ENCODE data around the gene CDK4. TPM values are rescaled to one million over a fixed set of nuclear protein-coding genes. Genes with fewer than 3 reads are reported as not detected.

CDK4 gene
- total and polyA plus RNA-seq, 4 experiments from 2014 or later: 44.4 to 99.7 (median 66.7) TPM

- peak overlapping the region; percentile 52 for H3K27ac ChIP-seq (ENCODE audit: low read depth, low read length)
- DNase-seq: no peak
- H3K4me3 ChIP-seq (ENCODE audit: low read length in 2 of 2): no peak overlapping the region
- H3K27me3 ChIP-seq (ENCODE audit: insufficient read depth, low read length): no peaks in the 10 kb centered on the region
- H3K9me3 ChIP-seq (ENCODE audit: control insufficient read depth in 1 of 2, low read length in 2 of 2): no peaks in the 10 kb centered on the region
- H3K36me3 ChIP-seq (ENCODE audit: insufficient read depth, low read length): peaks cover under 1% of the 10 kb centered on the region
- peaks cover 42 to 67% (median 54%) of the 10 kb centered on the region in 4 donors for H3K4me1 Mint-ChIP-seq
- intact Hi-C loops (cut with micrococcal nuclease): no loop called here
- POLR2A ChIA-PET (ENCODE audit: partially characterized antibody): interaction anchor here (0.6 to 7.0 kb wide), 6 partner anchors 14 to 124 kb away, joined by 3 to 45 read pairs (median 10); partner anchors contain the start of genes CYP27B1, MARCHF9 and TSPAN31
- peaks cover 0 to 4% (median 0%) of the 10 kb centered on the region in 8 donors for H3K9me3 Mint-ChIP-seq
- H3K4me3 Mint-ChIP-seq: peak overlapping the region in 6 of 8 donors; percentile 21 to 100 (median 76)
- peaks cover 59% of the 10 kb centered on the region for H3K4me1 ChIP-seq (ENCODE audit: insufficient read depth, low read length)
- CTCF ChIA-PET (ENCODE audit: partially characterized antibody): interaction anchor here (1.1 to 7.8 kb wide), 9 partner anchors 7 to 124 kb away, joined by 3 to 64 read pairs (median 17); partner anchors contain the start of genes CTDSP2, CYP27B1, EEF1AKMT3 and METTL1
- no peaks in the 10 kb centered on the region for H3K27me3 Mint-ChIP-seq
- peak overlapping the region; percentile 93 to 100 (median 99) for H3K27ac Mint-ChIP-seq
- H3K36me3 Mint-ChIP-seq: peaks cover 9 to 17% of the 10 kb centered on the region in 2 donors
Observed at GRCh38 chr12:57780284-57780897, 28.3 kb upstream of the CDK4 start.

GRCh38 chr12:57779736-57780135, 27.6 kb upstream of the CDK4 start:
- Histone ChIP-seq H3K9me3 (ENCODE audit: control insufficient read depth in 1 of 2, low read length in 2 of 2) (no peaks in the 10 kb centered on the region), H3K27ac (ENCODE audit: low read depth, low read length) (peak overlapping the region; percentile 52), H3K4me3 (ENCODE audit: low read length in 2 of 2) (no peak overlapping the region), H3K36me3 (ENCODE audit: insufficient read depth, low read length) (no peaks in the 10 kb centered on the region), H3K27me3 (ENCODE audit: insufficient read depth, low read length) (no peaks in the 10 kb centered on the region), H3K4me1 (ENCODE audit: insufficient read depth, low read length) (peaks cover 59% of the 10 kb centered on the region)
- intact Hi-C loops (cut with micrococcal nuclease): no loop called here
- Mint-ChIP-seq H3K4me1 (peaks cover 42 to 67% (median 54%) of the 10 kb centered on the region in 4 donors), H3K36me3 (peaks cover 9 to 17% of the 10 kb centered on the region in 2 donors), H3K27ac (peak overlapping the region; percentile 76 to 99 (median 91)), H3K27me3 (no peaks in the 10 kb centered on the region), H3K4me3 (peak overlapping the region in 4 of 8 donors; percentile 10 to 51 (median 27)), H3K9me3 (peaks cover 0 to 4% (median 0%) of the 10 kb centered on the region in 8 donors)
- CTCF ChIA-PET (ENCODE audit: partially characterized antibody): interaction anchor here (0.8 to 7.8 kb wide), 9 partner anchors 13 to 125 kb away, joined by 3 to 64 read pairs (median 6); partner anchors contain the start of genes AVIL and CYP27B1
- DNase-seq: no peak
- POLR2A ChIA-PET (ENCODE audit: partially characterized antibody): interaction anchor here (0.6 to 7.0 kb wide), 5 partner anchors 14 to 125 kb away, joined by 3 to 45 read pairs (median 12); partner anchors contain the start of genes CDK4, CYP27B1 and MARCHF9

DNA sequence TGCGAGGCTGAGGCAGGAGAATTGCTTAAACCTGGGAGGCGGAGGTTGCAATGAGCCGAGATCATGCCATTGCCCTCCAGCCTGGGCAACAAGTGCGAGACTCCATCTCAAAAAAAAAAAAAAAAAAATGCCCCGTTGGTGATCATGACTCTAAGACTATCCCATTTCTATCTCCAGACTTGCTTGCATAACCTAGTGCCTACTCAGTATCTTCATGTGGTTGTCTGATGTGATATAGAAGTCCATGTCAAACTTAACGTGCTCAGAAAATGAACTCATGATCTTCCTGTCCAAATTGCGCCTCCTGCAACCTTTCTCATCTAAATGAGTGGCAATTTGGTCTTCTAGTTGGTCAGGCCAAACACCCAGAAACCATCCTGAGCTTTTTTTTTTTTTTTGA, 25.8 kb upstream of the CDK4 start:
- Mint-ChIP-seq H3K27me3 (no peaks in the 10 kb centered on the region), H3K36me3 (peaks cover 9 to 10% of the 10 kb centered on the region in 2 donors), H3K9me3 (peaks cover 0 to 4% (median 0%) of the 10 kb centered on the region in 8 donors), H3K4me3 (peak overlapping the region in 2 of 8 donors; percentile 36 to 52), H3K27ac (peak overlapping the region in 4 of 7 donors; percentile 21 to 83 (median 40)), H3K4me1 (peaks cover 36 to 64% (median 48%) of the 10 kb centered on the region in 4 donors)
- CTCF ChIA-PET (ENCODE audit: partially characterized antibody): interaction anchor here (1.2 to 7.8 kb wide), 6 partner anchors 12 to 128 kb away, joined by 3 to 64 read pairs (median 6); no protein-coding TSS in a partner anchor
- H3K4me3 ChIP-seq (ENCODE audit: low read length in 2 of 2): no peak overlapping the region
- no peak for DNase-seq
- H3K36me3 ChIP-seq (ENCODE audit: insufficient read depth, low read length): no peaks in the 10 kb centered on the region
- H3K27ac ChIP-seq (ENCODE audit: low read depth, low read length): no peak overlapping the region
- peaks cover 54% of the 10 kb centered on the region for H3K4me1 ChIP-seq (ENCODE audit: insufficient read depth, low read length)
- no peaks in the 10 kb centered on the region for H3K27me3 ChIP-seq (ENCODE audit: insufficient read depth, low read length)
- intact Hi-C loops (cut with micrococcal nuclease): no loop called here
- no peaks in the 10 kb centered on the region for H3K9me3 ChIP-seq (ENCODE audit: control insufficient read depth in 1 of 2, low read length in 2 of 2)
- POLR2A ChIA-PET (ENCODE audit: partially characterized antibody): interaction anchor here (1.3 kb wide), 1 partner anchor 21 kb away, joined by 3 read pairs; no protein-coding TSS in a partner anchor

DNA sequence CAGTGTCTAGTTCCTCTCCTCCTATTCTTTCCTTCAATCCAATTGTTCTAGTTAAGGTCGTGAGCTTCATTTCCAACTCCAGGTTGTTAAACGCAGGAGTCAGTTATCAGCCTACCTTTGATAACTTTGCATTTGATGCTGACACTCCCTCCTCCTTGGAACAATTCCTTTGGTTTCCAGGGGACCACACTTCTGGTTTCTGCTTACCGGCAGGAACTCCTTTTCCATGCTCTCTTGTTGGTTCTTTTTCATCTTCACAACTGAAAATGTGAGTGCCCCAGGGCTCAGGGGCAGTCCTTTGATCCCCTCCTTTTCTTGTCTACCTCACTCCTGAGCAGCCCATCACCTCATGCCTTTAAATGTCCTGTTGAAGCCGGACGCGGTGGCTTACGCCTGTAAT, 25.3 kb upstream of the CDK4 start:
- H3K27ac Mint-ChIP-seq: peak overlapping the region in 1 of 7 donors; percentile 35
- Histone ChIP-seq H3K4me1 (ENCODE audit: insufficient read depth, low read length) (peaks cover 57% of the 10 kb centered on the region), H3K4me3 (ENCODE audit: low read length in 2 of 2) (no peak overlapping the region), H3K9me3 (ENCODE audit: control insufficient read depth in 1 of 2, low read length in 2 of 2) (no peaks in the 10 kb centered on the region), H3K36me3 (ENCODE audit: insufficient read depth, low read length) (no peaks in the 10 kb centered on the region), H3K27me3 (ENCODE audit: insufficient read depth, low read length) (no peaks in the 10 kb centered on the region), H3K27ac (ENCODE audit: low read depth, low read length) (no peak overlapping the region)
- ChIA-PET CTCF (ENCODE audit: partially characterized antibody) (interaction anchor here (0.7 to 1.5 kb wide), 2 partner anchors 18 to 21 kb away, joined by 3 to 6 read pairs; no protein-coding TSS in a partner anchor), POLR2A (ENCODE audit: partially characterized antibody) (no interaction called here)
- intact Hi-C loops (cut with micrococcal nuclease): no loop called here
- DNase-seq: no peak
- H3K36me3 Mint-ChIP-seq: peaks cover 6 to 9% of the 10 kb centered on the region in 2 donors
- H3K27me3 Mint-ChIP-seq: no peaks in the 10 kb centered on the region
- no peak overlapping the region for H3K4me3 Mint-ChIP-seq
- no peaks in the 10 kb centered on the region for H3K9me3 Mint-ChIP-seq
- H3K4me1 Mint-ChIP-seq: peaks cover 33 to 61% (median 45%) of the 10 kb centered on the region in 4 donors

GRCh38 chr12:57776247-57776587, 24.1 kb upstream of the CDK4 start:
- intact Hi-C loops (cut with micrococcal nuclease): no loop called here
- H3K4me1 Mint-ChIP-seq: peaks cover 29 to 59% (median 42%) of the 10 kb centered on the region in 4 donors
- ChIA-PET POLR2A (ENCODE audit: partially characterized antibody) (interaction anchor here (1.0 kb wide), 1 partner anchor 10 kb away, joined by 4 read pairs; the partner anchor contains the start of gene CYP27B1), CTCF (ENCODE audit: partially characterized antibody) (interaction anchor here (1.5 to 2.9 kb wide), 3 partner anchors 17 to 20 kb away, joined by 6 to 15 read pairs (median 10); no protein-coding TSS in a partner anchor)
- H3K4me1 ChIP-seq (ENCODE audit: insufficient read depth, low read length): peaks cover 52% of the 10 kb centered on the region
- DNase-seq: no peak
- H3K9me3 Mint-ChIP-seq: no peaks in the 10 kb centered on the region
- no peaks in the 10 kb centered on the region for H3K9me3 ChIP-seq (ENCODE audit: control insufficient read depth in 1 of 2, low read length in 2 of 2)
- peaks cover 9 to 14% of the 10 kb centered on the region in 2 donors for H3K36me3 Mint-ChIP-seq
- H3K4me3 ChIP-seq (ENCODE audit: low read length in 2 of 2): no peak overlapping the region
- H3K27me3 Mint-ChIP-seq: peaks cover 0 to 2% of the 10 kb centered on the region in 2 donors
- H3K4me3 Mint-ChIP-seq: peak overlapping the region in 2 of 8 donors; percentile 0 to 3
- no peaks in the 10 kb centered on the region for H3K27me3 ChIP-seq (ENCODE audit: insufficient read depth, low read length)
- no peak overlapping the region for H3K27ac ChIP-seq (ENCODE audit: low read depth, low read length)
- no peaks in the 10 kb centered on the region for H3K36me3 ChIP-seq (ENCODE audit: insufficient read depth, low read length)
- peak overlapping the region in 2 of 7 donors; percentile 37 to 51 for H3K27ac Mint-ChIP-seq

DNA sequence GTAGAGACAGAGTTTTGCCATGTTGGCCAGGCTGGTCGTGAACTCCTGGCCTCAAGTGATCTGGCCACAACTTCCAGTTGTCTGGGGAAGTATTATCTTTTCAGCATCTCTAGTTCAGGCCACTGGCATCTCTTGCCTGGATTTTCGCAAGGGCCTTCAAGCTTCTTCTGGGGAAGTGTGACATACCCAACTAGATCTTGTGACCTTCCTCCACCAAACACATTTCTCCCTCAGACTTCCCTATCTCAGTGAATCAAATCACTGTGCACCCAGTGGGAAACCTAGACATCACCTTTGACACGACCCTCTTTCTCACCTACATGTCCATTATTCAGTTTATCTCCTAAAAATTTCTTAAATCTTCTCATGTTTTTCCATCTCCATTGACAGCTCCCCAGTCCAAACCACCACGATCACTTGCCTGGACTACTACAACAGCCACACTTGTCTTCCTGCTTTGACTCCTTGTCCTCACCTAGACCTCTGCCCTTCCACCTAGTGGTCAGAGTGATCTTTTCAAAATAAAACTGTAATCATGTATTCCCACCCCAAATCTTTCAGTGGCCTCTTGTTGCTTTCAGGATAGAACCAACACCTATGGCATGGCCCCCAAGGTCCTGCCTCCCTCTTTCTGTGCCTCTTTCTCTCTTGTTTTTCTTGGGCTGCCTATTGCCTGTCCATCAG, 23.6 kb upstream of the CDK4 start:
- H3K27me3 ChIP-seq (ENCODE audit: insufficient read depth, low read length): no peaks in the 10 kb centered on the region
- no peak for DNase-seq
- intact Hi-C loops (cut with micrococcal nuclease): no loop called here
- CTCF ChIA-PET (ENCODE audit: partially characterized antibody): interaction anchor here (0.7 to 3.9 kb wide), 6 partner anchors 7 to 173 kb away, joined by 3 to 38 read pairs (median 6); partner anchors contain the start of gene TSFM
- Mint-ChIP-seq H3K36me3 (peaks cover 9 to 14% of the 10 kb centered on the region in 2 donors), H3K27me3 (peaks cover 0 to 2% of the 10 kb centered on the region in 2 donors), H3K4me3 (peak overlapping the region in 5 of 8 donors; percentile 0 to 27 (median 6)), H3K27ac (peak overlapping the region in 3 of 7 donors; percentile 3 to 77 (median 48)), H3K4me1 (peaks cover 29 to 54% (median 41%) of the 10 kb centered on the region in 4 donors), H3K9me3 (no peaks in the 10 kb centered on the region)
- no peak overlapping the region for H3K27ac ChIP-seq (ENCODE audit: low read depth, low read length)
- peaks cover 52% of the 10 kb centered on the region for H3K4me1 ChIP-seq (ENCODE audit: insufficient read depth, low read length)
- no peak overlapping the region for H3K4me3 ChIP-seq (ENCODE audit: low read length in 2 of 2)
- H3K36me3 ChIP-seq (ENCODE audit: insufficient read depth, low read length): no peaks in the 10 kb centered on the region
- POLR2A ChIA-PET (ENCODE audit: partially characterized antibody): interaction anchor here (1.0 kb wide), 2 partner anchors 9 to 19 kb away, joined by 3 to 4 read pairs; partner anchors contain the start of gene CYP27B1
- no peaks in the 10 kb centered on the region for H3K9me3 ChIP-seq (ENCODE audit: control insufficient read depth in 1 of 2, low read length in 2 of 2)

Data from CD4-positive, alpha-beta memory T cell (primary cell).